ENCODE results near the gene MPHOSPH6.
"Not testable (repeated sequence)": the region's sequence is repeated elsewhere in the genome, so short reads cannot be mapped to it uniquely, and the experiment has no call there.

MPHOSPH6 gene

GRCh38 chr16:82113741-82114140 is 56.3 kb downstream of the MPHOSPH6 start:
- Mint-ChIP-seq H3K36me3 (no peaks in the 10 kb centered on the region), H3K4me3 (no peak overlapping the region)
- no peak for ATAC-seq

GRCh38 chr16:82111944-82112343 is 58.1 kb downstream of the MPHOSPH6 start:
- DNase-seq (ENCODE audit: low spot score in 2 of 2) = no peak
- Mint-ChIP-seq H3K9me3 (peaks cover 2% of the 10 kb centered on the region), H3K27ac (no peak overlapping the region)

More at GRCh38 chr16:82113741-82114140, 56.3 kb downstream of the MPHOSPH6 start:
- Mint-ChIP-seq H3K27ac (no peak overlapping the region), H3K4me1 (peaks cover 5% of the 10 kb centered on the region), H3K9me3 (peaks cover 2% of the 10 kb centered on the region)
- no peak for DNase-seq (ENCODE audit: low spot score in 2 of 2)

GRCh38 chr16:82109266-82109665 is 60.8 kb downstream of the MPHOSPH6 start:
- not testable (repeated sequence) for ATAC-seq; H3K9me3 Mint-ChIP-seq; DNase-seq (ENCODE audit: low spot score in 2 of 2); H3K4me1 Mint-ChIP-seq; H3K4me3 Mint-ChIP-seq; H3K27ac Mint-ChIP-seq; H3K36me3 Mint-ChIP-seq

More at GRCh38 chr16:82111944-82112343, 58.1 kb downstream of the MPHOSPH6 start:
- H3K4me1 Mint-ChIP-seq = peaks cover 6% of the 10 kb centered on the region
- no peaks in the 10 kb centered on the region for H3K36me3 Mint-ChIP-seq
- peak; percentile 36 for ATAC-seq
- H3K4me3 Mint-ChIP-seq = no peak overlapping the region

- DNase-seq (ENCODE audit: low spot score in 2 of 2) (no peak), ATAC-seq (no peak)
- Mint-ChIP-seq H3K9me3 (peaks cover 2% of the 10 kb centered on the region), H3K4me1 (peaks cover 6% of the 10 kb centered on the region), H3K4me3 (no peak overlapping the region), H3K27ac (no peak overlapping the region), H3K36me3 (no peaks in the 10 kb centered on the region)
Observed at GRCh38 chr16:82108774-82109173, 61.2 kb downstream of the MPHOSPH6 start.

- Mint-ChIP-seq H3K9me3 (no peaks in the 10 kb centered on the region), H3K4me3 (no peak overlapping the region), H3K4me1 (peaks cover 6% of the 10 kb centered on the region), H3K27ac (no peak overlapping the region), H3K36me3 (no peaks in the 10 kb centered on the region)
- ATAC-seq (no peak), DNase-seq (ENCODE audit: low spot score in 2 of 2) (no peak)
Observed at GRCh38 chr16:82108100-82108499, 61.9 kb downstream of the MPHOSPH6 start.

- ATAC-seq = no peak
- H3K4me3 Mint-ChIP-seq = no peak overlapping the region
- H3K4me1 Mint-ChIP-seq = peaks cover 6% of the 10 kb centered on the region
- DNase-seq (ENCODE audit: low spot score in 2 of 2) = no peak
- H3K9me3 Mint-ChIP-seq = peaks cover under 1% of the 10 kb centered on the region
- H3K27ac Mint-ChIP-seq = no peak overlapping the region
- no peaks in the 10 kb centered on the region for H3K36me3 Mint-ChIP-seq
Observed at GRCh38 chr16:82105107-82105506, 64.9 kb downstream of the MPHOSPH6 start.

Measured in stimulated activated effector memory CD8-positive, alpha-beta T cell treated with anti-CD3 and anti-CD28 coated beads, Interleukin-12 subunit alpha, Interleukin-12 subunit beta, amount 100 ng/mL, for 72 hours (primary cell).